SIG-M5 treated with dmso at 0.1 percent for 504 hours (cell line): ENCODE data around the gene NBEAL2.
"Not testable (repeated sequence)": the region's sequence is repeated elsewhere in the genome, so short reads cannot be mapped to it uniquely, and the experiment has no call there.

Experiments
- DNase-seq: peaks from one replicate; lab custom pipeline; 2025; ENCODE audit not compliant: unreplicated experiment; lab: John Stamatoyannopoulos, UW

The NBEAL2 gene

GRCh38 chr3:46962990-46963389 lies 16.5 kb upstream of the NBEAL2 start:
- no peak for DNase-seq

- DNase-seq = not testable (repeated sequence)
These were observed 15.4 kb upstream of the NBEAL2 start for GRCh38 chr3:46964038-46964590.

GRCh38 chr3:46965151-46965550 lies 14.3 kb upstream of the NBEAL2 start:
- DNase-seq = peak; percentile 81

GRCh38 chr3:46966811-46967210 lies 12.7 kb upstream of the NBEAL2 start:
- no peak for DNase-seq

GRCh38 chr3:46968783-46969428 lies 10.6 kb upstream of the NBEAL2 start:
- no peak for DNase-seq

- DNase-seq = no peak
These were observed 8.9 kb upstream of the NBEAL2 start for GRCh38 chr3:46970391-46971091.

- no peak for DNase-seq
These were observed 8.3 kb upstream of the NBEAL2 start for GRCh38 chr3:46971151-46971550.

GRCh38 chr3:46971742-46972141 lies 7.7 kb upstream of the NBEAL2 start:
- DNase-seq = no peak

GRCh38 chr3:46972396-46972795 lies 7.1 kb upstream of the NBEAL2 start:
- no peak for DNase-seq

- peak; percentile 80 for DNase-seq
These were observed 4.9 kb upstream of the NBEAL2 start for GRCh38 chr3:46974421-46975171.

- DNase-seq = peak; percentile 99
These were observed 2.9 kb upstream of the NBEAL2 start, which contains the start of gene CCDC12 for GRCh38 chr3:46976326-46977190. CCDC12 (minus strand) TSS chr3:46976745; CDS start chr3:46976732, 13 bp downstream.

GRCh38 chr3:46977811-46978195 lies 1.7 kb upstream of the NBEAL2 start:
- DNase-seq = no peak

GRCh38 chr3:46978381-46978780 lies 1.1 kb upstream of the NBEAL2 start:
- DNase-seq = no peak

GRCh38 chr3:46979958-46980497 lies 562 bp downstream of the NBEAL2 start:
- no peak for DNase-seq

GRCh38 chr3:46981932-46982471 lies 2.5 kb downstream of the NBEAL2 start:
- no peak for DNase-seq

- no peak for DNase-seq
These were observed 3.1 kb downstream of the NBEAL2 start for GRCh38 chr3:46982546-46982945.

- DNase-seq = no peak
These were observed 5.4 kb downstream of the NBEAL2 start for GRCh38 chr3:46984591-46985459.

- no peak for DNase-seq
These were observed 6.1 kb downstream of the NBEAL2 start for GRCh38 chr3:46985588-46985987.

GRCh38 chr3:46986055-46986730 lies 6.7 kb downstream of the NBEAL2 start:
- DNase-seq = no peak
